K562 (cell line): ENCODE measurements around the gene MYL12B. TPM values are rescaled to one million over a fixed set of nuclear protein-coding genes. Genes with fewer than 3 reads are reported as not detected.

Experiments
- CBX1 ChIP-seq: sonication (generic); IDR thresholded peaks from 2 replicates; pipeline ENCODE4 v1.6.1; 2016; ENCODE audit warnings: antibody characterized with exemption, low read depth, mild to moderate bottlenecking
- HMG20B ChIP-seq: fragments of 250-450 bp; sonication (Bioruptor Pico); IDR thresholded peaks from 2 replicates; pipeline ENCODE4 v1.5.0; 2021; ENCODE audit warnings: mild to moderate bottlenecking
- YY1 ChIP-seq, 3 experiments: IDR thresholded peaks; 2 replicates each; pipeline ENCODE4 v1.6.1; 2011; ENCODE audit warnings: low read length in 2 of 3, mild to moderate bottlenecking in 2 of 3, moderate library complexity in 2 of 3, borderline replicate concordance in 1 of 3, control low read depth in 1 of 3, low read depth in 1 of 3; ENCODE audit not compliant: insufficient read depth in 3 of 3, insufficient replicate concordance in 2 of 3, control insufficient read depth in 1 of 3, insufficient read length in 1 of 3; ENCODE audit errors: extremely low read depth in 1 of 3
- polyA plus RNA-seq, 8 experiments: library from polyadenylated mRNA; depleted of rRNA in 4 of 8; stranded (reverse) in 5 of 8; unstranded in 3 of 8; fragments of >200 nt; fragmentation: Nextera tagmentation in 2 of 8; fragmentation: Illumina TruSeq in 1 of 8; extraction: Ambion mirVana in 2 of 8; extraction: Trizol in 1 of 8; gene quantifications; 2 replicates each; pipeline versions ENCODE4 v1.2.1 to v1.2.3, GENCODE V29; 2011 to 2014; ENCODE audit warnings: inconsistent platforms in 1 of 8, missing spikeins in 1 of 8
- total RNA-seq, 7 experiments: library from RNA; depleted of rRNA in 6 of 7; stranded (reverse); fragments of >200 nt in 6 of 7; fragmentation: Illumina TruSeq in 2 of 7; extraction: Trizol in 2 of 7; gene quantifications; 2 replicates each; pipeline versions ENCODE4 v1.2.1 to v1.2.3, GENCODE V29; 2011 to 2021; ENCODE audit warnings: low replicate concordance in 1 of 7
- TF ChIP-seq, protein P1 (sequence below): sonication (generic); formaldehyde crosslinking; IDR thresholded peaks from 2 replicates; pipeline ENCODE4 v1.8.0; 2022; ENCODE audit warnings: mild to moderate bottlenecking, missing genetic modification reagents
- TF ChIP-seq, protein P2 (sequence below): sonication (generic); formaldehyde crosslinking; IDR thresholded peaks from 2 replicates; pipeline ENCODE4 v1.8.1; 2023; ENCODE audit warnings: missing genetic modification reagents, mild to moderate bottlenecking, borderline replicate concordance
- TF ChIP-seq, protein P3 (sequence below): sonication (generic); formaldehyde crosslinking; IDR thresholded peaks from 2 replicates; pipeline ENCODE4 v1.8.1; 2023; ENCODE audit warnings: mild to moderate bottlenecking, missing genetic modification reagents

Gene MYL12B
- total and polyA plus RNA-seq, 9 of the 15 experiments (the other 6 are each of a cell fraction or from before 2014, with no cell fraction given) = 220 to 995 (median 463) TPM

DNA sequence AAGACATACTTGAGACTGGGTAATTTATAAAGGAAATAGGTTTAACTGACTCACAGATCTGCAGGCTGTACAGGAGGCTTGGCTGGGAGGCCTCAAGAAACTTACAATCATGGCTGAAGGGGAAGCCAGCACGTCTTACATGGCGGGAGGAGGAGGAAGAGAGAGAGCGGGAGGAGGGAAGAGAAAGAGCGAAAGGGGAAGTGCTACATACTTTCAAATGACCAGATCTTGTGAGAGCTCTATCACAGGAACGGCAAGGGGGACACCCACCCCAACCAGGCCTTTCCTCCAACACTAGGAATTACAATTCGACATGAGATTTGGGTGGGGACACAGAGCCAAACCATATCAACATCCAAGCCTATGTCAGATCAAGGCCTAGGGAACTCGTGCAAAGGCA is 24.2 kb downstream of the MYL12B start (continued):
- TF ChIP-seq YY1 (IDR thresholded peaks at IDR 0.05; ENCODE audit: borderline replicate concordance in 1 of 3, control insufficient read depth in 1 of 3, extremely low read depth in 1 of 3, insufficient read depth in 3 of 3, insufficient read length in 1 of 3, insufficient replicate concordance in 2 of 3, low read depth in 1 of 3, low read length in 2 of 3) (peak in 1 of 3 experiments; percentile 24), HMG20B (CRISPR knock-in tag) (no peak), CBX1 (peak; percentile 57; the same call in 1 of the 2 replicates)
- TF ChIP-seq, protein P1, sequence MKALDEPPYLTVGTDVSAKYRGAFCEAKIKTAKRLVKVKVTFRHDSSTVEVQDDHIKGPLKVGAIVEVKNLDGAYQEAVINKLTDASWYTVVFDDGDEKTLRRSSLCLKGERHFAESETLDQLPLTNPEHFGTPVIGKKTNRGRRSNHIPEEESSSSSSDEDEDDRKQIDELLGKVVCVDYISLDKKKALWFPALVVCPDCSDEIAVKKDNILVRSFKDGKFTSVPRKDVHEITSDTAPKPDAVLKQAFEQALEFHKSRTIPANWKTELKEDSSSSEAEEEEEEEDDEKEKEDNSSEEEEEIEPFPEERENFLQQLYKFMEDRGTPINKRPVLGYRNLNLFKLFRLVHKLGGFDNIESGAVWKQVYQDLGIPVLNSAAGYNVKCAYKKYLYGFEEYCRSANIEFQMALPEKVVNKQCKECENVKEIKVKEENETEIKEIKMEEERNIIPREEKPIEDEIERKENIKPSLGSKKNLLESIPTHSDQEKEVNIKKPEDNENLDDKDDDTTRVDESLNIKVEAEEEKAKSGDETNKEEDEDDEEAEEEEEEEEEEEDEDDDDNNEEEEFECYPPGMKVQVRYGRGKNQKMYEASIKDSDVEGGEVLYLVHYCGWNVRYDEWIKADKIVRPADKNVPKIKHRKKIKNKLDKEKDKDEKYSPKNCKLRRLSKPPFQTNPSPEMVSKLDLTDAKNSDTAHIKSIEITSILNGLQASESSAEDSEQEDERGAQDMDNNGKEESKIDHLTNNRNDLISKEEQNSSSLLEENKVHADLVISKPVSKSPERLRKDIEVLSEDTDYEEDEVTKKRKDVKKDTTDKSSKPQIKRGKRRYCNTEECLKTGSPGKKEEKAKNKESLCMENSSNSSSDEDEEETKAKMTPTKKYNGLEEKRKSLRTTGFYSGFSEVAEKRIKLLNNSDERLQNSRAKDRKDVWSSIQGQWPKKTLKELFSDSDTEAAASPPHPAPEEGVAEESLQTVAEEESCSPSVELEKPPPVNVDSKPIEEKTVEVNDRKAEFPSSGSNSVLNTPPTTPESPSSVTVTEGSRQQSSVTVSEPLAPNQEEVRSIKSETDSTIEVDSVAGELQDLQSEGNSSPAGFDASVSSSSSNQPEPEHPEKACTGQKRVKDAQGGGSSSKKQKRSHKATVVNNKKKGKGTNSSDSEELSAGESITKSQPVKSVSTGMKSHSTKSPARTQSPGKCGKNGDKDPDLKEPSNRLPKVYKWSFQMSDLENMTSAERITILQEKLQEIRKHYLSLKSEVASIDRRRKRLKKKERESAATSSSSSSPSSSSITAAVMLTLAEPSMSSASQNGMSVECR (CRISPR knock-in tag) = no peak
- TF ChIP-seq, protein P2, sequence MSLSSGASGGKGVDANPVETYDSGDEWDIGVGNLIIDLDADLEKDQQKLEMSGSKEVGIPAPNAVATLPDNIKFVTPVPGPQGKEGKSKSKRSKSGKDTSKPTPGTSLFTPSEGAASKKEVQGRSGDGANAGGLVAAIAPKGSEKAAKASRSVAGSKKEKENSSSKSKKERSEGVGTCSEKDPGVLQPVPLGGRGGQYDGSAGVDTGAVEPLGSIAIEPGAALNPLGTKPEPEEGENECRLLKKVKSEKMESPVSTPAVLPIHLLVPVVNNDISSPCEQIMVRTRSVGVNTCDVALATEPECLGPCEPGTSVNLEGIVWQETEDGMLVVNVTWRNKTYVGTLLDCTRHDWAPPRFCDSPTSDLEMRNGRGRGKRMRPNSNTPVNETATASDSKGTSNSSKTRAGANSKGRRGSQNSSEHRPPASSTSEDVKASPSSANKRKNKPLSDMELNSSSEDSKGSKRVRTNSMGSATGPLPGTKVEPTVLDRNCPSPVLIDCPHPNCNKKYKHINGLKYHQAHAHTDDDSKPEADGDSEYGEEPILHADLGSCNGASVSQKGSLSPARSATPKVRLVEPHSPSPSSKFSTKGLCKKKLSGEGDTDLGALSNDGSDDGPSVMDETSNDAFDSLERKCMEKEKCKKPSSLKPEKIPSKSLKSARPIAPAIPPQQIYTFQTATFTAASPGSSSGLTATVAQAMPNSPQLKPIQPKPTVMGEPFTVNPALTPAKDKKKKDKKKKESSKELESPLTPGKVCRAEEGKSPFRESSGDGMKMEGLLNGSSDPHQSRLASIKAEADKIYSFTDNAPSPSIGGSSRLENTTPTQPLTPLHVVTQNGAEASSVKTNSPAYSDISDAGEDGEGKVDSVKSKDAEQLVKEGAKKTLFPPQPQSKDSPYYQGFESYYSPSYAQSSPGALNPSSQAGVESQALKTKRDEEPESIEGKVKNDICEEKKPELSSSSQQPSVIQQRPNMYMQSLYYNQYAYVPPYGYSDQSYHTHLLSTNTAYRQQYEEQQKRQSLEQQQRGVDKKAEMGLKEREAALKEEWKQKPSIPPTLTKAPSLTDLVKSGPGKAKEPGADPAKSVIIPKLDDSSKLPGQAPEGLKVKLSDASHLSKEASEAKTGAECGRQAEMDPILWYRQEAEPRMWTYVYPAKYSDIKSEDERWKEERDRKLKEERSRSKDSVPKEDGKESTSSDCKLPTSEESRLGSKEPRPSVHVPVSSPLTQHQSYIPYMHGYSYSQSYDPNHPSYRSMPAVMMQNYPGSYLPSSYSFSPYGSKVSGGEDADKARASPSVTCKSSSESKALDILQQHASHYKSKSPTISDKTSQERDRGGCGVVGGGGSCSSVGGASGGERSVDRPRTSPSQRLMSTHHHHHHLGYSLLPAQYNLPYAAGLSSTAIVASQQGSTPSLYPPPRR = no peak
- TF ChIP-seq, protein P3, sequence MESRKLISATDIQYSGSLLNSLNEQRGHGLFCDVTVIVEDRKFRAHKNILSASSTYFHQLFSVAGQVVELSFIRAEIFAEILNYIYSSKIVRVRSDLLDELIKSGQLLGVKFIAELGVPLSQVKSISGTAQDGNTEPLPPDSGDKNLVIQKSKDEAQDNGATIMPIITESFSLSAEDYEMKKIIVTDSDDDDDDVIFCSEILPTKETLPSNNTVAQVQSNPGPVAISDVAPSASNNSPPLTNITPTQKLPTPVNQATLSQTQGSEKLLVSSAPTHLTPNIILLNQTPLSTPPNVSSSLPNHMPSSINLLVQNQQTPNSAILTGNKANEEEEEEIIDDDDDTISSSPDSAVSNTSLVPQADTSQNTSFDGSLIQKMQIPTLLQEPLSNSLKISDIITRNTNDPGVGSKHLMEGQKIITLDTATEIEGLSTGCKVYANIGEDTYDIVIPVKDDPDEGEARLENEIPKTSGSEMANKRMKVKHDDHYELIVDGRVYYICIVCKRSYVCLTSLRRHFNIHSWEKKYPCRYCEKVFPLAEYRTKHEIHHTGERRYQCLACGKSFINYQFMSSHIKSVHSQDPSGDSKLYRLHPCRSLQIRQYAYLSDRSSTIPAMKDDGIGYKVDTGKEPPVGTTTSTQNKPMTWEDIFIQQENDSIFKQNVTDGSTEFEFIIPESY (CRISPR knock-in tag) = peak; percentile 100
